GM19193 (cell line): ENCODE measurements around the gene NRIP2.

Source experiments
- POLR2A ChIP-seq: IDR thresholded peaks from 4 replicates; pipeline ENCODE4 v1.6.1; 2011; ENCODE audit not compliant: insufficient read depth, insufficient read length; ENCODE audit errors: extremely low read depth

Gene NRIP2

DNA sequence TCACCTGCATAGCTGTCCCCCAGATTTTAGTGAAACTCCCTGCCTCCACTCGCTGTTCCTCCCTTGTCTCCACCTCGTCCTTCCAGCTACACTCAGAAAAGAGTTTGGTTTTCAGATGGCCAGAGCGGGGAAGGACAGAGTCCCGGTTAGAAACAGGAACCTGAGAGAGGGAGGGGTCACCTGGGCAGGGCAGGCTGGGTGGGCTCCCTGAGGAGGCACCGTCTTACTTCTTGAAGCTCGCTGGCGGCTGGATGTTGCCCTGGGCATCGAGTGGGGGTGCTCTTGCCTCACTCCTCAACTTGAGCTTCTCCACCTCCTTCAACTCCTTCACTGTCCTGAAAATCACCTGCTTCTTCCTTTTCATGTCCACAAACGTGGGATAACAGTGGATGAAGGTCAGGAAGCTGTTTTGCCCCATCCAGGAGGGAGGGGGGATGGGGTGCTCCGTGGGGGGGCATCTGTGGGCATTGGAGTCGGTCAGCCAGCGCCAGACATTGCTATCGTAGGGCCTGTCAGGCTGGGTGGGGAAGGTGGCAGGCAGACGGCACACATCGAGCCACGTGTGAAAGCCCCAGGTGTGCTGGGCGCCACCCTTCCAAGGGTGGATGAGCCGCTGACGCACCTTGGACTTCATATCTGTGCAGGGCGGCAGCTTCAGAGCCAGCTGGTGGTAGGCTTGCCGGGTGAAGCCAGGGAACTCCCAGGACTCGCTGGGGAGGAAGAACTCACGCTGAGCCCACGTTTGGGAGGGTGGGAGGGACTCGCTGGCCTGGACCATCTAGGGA is 20.0 kb upstream of the NRIP2 start:
- no peak for TF ChIP-seq POLR2A

GRCh38 chr12:2853626-2854025 is 18.8 kb upstream of the NRIP2 start:
- TF ChIP-seq POLR2A = no peak

- no peak for TF ChIP-seq POLR2A
Measured at GRCh38 chr12:2851931-2852330, 17.1 kb upstream of the NRIP2 start.

- no peak for TF ChIP-seq POLR2A
Measured at GRCh38 chr12:2845280-2845679, 10.4 kb upstream of the NRIP2 start.

DNA sequence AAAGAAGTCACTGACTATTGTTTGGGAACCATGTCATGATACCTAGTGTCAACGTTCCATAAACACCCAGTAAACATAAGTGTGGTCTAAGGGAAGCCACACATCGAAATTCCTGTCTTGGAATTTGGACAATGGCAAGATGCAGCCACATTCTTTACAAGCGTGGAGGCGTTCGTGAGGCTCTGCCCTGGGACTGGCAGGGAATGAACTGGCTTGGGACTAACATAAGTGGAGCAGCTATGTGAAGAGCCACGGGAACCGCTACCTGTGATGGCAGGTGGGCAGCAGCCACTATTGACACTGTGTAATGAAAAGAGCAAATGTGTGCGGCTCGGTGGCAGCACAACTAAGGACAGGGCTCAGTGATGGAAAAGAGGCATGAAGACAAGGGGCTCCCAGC is 10.0 kb upstream of the NRIP2 start:
- no peak for TF ChIP-seq POLR2A

- TF ChIP-seq POLR2A = no peak
Measured at GRCh38 chr12:2842948-2843347, 8.1 kb upstream of the NRIP2 start.

- TF ChIP-seq POLR2A = no peak
Measured at GRCh38 chr12:2841056-2841650, 6.3 kb upstream of the NRIP2 start.

- TF ChIP-seq POLR2A = no peak
Measured at GRCh38 chr12:2836574-2836973, 1.7 kb upstream of the NRIP2 start.

- no peak for TF ChIP-seq POLR2A
Measured at GRCh38 chr12:2835691-2836403, 1.0 kb upstream of the NRIP2 start.

DNA sequence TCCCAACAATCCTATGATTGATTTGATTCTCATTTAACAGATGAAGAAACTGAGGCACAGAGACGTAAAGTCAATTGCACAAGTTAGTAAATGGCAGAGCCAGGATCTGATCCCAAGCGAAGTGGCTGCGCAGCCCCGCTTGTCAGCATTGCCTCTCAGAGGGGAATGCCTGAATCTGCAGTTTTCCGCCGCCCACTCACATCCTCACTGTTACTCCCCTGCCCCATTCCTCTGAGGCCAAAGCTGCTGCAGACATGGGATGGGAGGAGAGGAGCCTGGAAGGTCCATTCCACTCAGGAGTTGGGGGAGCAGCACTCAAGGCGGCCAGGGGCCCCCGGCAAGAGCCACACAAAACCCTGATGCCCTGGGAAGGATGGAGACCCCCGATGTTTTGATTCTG is 1.0 kb downstream of the NRIP2 start:
- no peak for TF ChIP-seq POLR2A

GRCh38 chr12:2833327-2833726 is 1.5 kb downstream of the NRIP2 start:
- no peak for TF ChIP-seq POLR2A

GRCh38 chr12:2832550-2833127 is 2.2 kb downstream of the NRIP2 start:
- TF ChIP-seq POLR2A = no peak

DNA sequence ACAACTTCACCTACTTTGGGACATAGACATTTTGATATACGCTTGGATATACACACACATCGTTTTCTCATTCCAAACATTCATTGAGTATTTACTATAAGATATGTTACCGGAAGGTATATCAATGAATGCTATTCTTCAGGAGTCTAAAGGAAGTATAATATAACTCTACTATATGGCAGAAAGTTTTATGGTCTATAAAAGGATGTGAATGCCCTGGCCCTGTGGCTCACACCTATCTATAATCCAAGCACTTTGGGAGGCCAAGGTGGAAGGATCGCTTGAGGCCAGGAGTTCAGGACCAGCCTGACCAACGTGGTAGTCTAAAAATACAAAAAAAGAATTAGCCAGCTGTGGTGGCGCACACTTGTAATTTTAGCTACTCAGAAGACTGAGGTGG is 5.6 kb downstream of the NRIP2 start:
- TF ChIP-seq POLR2A = no peak

GRCh38 chr12:2826721-2827515 is 7.9 kb downstream of the NRIP2 start:
- TF ChIP-seq POLR2A = no peak

DNA sequence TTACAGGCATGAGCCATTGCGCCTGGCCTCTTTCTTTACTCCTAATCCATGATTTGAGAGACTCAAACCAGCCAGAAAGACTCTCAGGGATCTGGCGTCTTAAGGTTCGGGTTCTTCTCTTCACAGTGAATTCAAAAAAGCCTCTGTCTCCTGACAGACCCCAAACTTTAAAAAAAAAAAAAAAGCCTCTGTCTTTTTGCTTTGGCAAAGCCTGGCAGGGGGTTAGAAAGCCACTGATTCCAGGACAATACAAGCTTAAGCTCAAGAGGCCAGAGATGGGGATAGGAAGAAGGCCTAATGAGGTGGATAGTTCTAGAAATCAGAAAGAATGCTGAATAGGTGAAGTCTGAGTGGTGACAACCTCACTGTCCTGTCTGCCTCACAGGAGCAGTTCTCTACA is 8.8 kb downstream of the NRIP2 start:
- no peak for TF ChIP-seq POLR2A
